ENCODE measurements around the gene YPEL2. TPM values are rescaled to one million over a fixed set of nuclear protein-coding genes. Genes with fewer than 3 reads are reported as not detected.

YPEL2 gene
- total RNA-seq, 4 donors from 2014 or later = 20.6 to 33.1 (median 26.9) TPM

DNA sequence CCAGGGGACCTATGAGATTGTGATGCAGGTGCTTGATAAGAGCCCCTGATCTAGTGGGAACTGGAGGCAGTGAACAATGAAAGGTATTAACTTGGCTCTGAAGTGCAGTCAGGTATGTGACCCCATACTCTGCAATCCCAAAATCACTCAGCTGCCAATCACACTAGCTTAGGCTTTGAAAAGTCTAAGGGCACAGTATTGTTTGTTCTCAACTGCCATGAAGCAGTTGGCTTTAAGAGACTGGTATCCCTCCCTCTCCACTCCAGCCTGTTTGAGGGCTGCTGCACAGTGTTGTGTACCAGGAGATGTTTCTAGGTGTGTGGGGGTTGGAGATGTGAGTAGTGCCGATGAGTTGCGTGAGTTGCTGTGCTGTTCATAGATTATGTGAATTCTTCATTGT is 2.4 kb downstream of the YPEL2 start:
- DNase-seq (ENCODE audit: low spot score in 2 of 2) = no peak
- 84 to 88% methylated on average over 2 of the region's 2 CpGs for WGBS, 2 donors
- intact Hi-C loops (cut with DNase I; ENCODE audit: low total_unique reads) = no loop called here
- H3K4me3 ChIP-seq (ENCODE audit: low read depth, poor library complexity, severe bottlenecking) = no peak overlapping the region
- TF ChIP-seq POLR2A (IDR thresholded peaks at IDR 0.05) = no peak
- TF ChIP-seq, protein P1, sequence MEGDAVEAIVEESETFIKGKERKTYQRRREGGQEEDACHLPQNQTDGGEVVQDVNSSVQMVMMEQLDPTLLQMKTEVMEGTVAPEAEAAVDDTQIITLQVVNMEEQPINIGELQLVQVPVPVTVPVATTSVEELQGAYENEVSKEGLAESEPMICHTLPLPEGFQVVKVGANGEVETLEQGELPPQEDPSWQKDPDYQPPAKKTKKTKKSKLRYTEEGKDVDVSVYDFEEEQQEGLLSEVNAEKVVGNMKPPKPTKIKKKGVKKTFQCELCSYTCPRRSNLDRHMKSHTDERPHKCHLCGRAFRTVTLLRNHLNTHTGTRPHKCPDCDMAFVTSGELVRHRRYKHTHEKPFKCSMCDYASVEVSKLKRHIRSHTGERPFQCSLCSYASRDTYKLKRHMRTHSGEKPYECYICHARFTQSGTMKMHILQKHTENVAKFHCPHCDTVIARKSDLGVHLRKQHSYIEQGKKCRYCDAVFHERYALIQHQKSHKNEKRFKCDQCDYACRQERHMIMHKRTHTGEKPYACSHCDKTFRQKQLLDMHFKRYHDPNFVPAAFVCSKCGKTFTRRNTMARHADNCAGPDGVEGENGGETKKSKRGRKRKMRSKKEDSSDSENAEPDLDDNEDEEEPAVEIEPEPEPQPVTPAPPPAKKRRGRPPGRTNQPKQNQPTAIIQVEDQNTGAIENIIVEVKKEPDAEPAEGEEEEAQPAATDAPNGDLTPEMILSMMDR (IDR thresholded peaks at IDR 0.05) = no peak

DNA sequence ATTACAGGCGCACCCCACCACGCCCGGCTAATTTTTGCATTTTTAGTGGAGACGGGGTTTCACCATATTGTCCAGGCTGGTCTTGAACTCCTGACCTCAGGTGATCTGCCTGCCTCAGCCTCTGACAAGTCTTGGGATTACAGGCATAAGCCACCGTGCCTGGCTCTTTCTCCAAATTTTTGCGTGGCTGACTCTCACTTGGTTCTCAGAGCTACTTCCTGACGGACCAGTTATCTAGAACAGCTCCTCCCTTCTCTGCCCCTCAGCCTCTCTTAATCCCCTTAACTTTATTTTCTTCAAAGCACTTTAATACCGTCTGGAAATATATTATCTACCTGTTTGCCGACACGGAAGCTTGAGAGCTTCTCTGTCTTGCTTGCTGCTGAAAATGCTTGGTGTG is 4.2 kb downstream of the YPEL2 start:
- TF ChIP-seq POLR2A (IDR thresholded peaks at IDR 0.05) = no peak
- TF ChIP-seq, protein P1 (IDR thresholded peaks at IDR 0.05) = no peak
- no peak for DNase-seq (ENCODE audit: low spot score in 2 of 2)
- intact Hi-C loops (cut with DNase I; ENCODE audit: low total_unique reads) = no loop called here
- 87 to 90% methylated on average over 10 of the region's 10 CpGs for WGBS, 2 donors
- H3K4me3 ChIP-seq (ENCODE audit: low read depth, poor library complexity, severe bottlenecking) = no peak overlapping the region

DNA sequence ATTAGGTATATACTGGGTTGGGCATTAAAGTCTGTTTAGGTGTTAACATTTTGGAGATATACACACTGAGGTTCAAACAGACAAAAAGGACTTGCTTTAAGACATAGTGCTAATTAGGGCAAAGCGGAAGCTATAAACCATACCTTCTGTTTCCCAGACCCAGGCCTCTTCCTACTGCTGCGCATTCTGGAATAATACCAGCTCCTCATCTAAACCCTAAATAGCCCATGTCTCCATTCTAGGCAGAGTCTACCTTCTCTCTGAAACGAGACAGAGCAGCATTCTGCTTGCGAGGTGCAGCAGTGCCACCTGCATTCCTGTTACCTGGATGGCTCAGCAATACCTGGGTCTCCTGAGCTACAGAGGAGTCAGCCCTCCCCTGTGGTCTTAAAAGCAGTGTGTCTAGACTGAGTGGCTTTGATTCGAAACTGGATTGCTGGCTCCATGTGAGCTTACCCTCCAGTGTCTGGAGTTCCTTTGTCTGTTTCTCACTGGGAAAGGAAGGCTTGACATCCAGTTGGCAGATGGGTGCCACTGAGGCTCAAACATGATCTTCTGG is 6.4 kb downstream of the YPEL2 start:
- WGBS, 2 donors = 82 to 86% methylated on average over 5 of the region's 5 CpGs
- no peak for DNase-seq (ENCODE audit: low spot score in 2 of 2)
- no peak overlapping the region for H3K4me3 ChIP-seq (ENCODE audit: low read depth, poor library complexity, severe bottlenecking)
- TF ChIP-seq, protein P1 (IDR thresholded peaks at IDR 0.05) = no peak
- TF ChIP-seq POLR2A (IDR thresholded peaks at IDR 0.05) = no peak
- intact Hi-C loops (cut with DNase I; ENCODE audit: low total_unique reads) = no loop called here

DNA sequence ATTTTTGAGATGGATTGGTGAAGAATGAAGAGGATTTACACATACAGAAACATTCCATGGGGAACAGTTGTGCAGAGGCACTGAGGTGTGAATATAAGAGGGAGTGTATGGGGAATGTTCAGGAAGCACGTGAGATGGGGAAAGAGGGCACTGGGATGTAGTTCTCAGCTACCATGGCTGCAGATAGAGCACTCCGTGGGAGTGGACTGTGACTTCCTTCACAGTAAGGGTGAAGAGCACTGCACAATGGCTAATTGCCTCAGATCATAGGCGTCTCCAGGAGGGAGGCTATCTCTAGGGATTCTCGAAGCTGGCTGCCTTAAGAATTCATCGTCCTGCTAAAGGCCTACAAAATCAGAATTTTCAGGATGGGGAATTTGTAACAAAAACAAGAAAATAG is 7.0 kb downstream of the YPEL2 start:
- 75 to 81% methylated on average over 5 of the region's 5 CpGs for WGBS, 2 donors
- no peak overlapping the region for H3K4me3 ChIP-seq (ENCODE audit: low read depth, poor library complexity, severe bottlenecking)
- intact Hi-C loops (cut with DNase I; ENCODE audit: low total_unique reads) = no loop called here
- TF ChIP-seq, protein P1 (IDR thresholded peaks at IDR 0.05) = no peak
- no peak for TF ChIP-seq POLR2A (IDR thresholded peaks at IDR 0.05)
- no peak for DNase-seq (ENCODE audit: low spot score in 2 of 2)

DNA sequence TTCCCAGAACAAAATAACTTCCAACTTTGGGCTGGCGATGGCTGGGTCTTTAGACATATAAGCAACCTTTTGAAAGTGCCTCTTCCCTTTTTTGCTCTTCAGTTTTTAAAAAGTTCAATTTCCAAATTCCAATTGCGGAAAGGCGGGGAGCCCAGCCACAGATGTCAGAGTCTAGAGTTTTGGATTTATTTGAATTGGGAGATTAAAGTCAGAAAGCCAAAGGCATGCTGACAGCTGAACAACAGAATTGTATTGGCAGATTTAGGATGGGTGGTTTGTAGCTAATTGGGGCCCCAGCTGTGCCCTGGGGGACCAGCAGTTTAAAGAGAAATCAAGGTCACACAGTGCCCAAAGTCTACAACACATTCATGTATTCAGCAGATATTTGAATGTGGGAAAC is 10.5 kb downstream of the YPEL2 start:
- TF ChIP-seq, protein P1 (IDR thresholded peaks at IDR 0.05) = no peak
- intact Hi-C loops (cut with DNase I; ENCODE audit: low total_unique reads) = no loop called here
- no peak overlapping the region for H3K4me3 ChIP-seq (ENCODE audit: low read depth, poor library complexity, severe bottlenecking)
- no peak for DNase-seq (ENCODE audit: low spot score in 2 of 2)
- 76 to 77% methylated on average over 3 of the region's 3 CpGs for WGBS, 2 donors

DNA sequence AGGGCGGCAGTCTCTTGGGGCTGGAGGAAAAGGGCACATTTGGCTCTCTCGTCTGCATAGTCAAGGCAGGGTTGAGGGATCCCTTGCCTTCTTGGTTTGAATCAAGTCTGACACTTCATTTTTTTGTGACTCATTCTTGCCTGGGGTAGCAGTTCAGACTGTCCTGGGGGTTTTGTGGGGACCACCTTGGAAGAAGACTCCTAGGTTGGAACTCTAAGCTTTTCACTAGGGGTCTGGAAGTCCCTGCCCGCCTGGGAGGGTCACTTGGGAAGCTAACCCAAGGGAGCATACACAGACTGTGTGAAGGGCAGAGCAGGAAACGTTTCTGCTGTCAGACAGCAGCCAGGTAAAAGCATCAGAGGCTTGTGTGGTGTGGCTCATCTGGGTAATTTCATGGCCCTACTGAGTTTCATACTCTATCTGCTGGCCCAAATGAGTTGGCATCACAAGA is 11.3 kb downstream of the YPEL2 start:
- TF ChIP-seq, protein P1 (IDR thresholded peaks at IDR 0.05) = no peak
- no peak for TF ChIP-seq POLR2A (IDR thresholded peaks at IDR 0.05)
- no peak for DNase-seq (ENCODE audit: low spot score in 2 of 2)
- 56 to 71% methylated on average over 4 of the region's 4 CpGs for WGBS, 2 donors
- H3K4me3 ChIP-seq (ENCODE audit: low read depth, poor library complexity, severe bottlenecking) = no peak overlapping the region
- intact Hi-C loops (cut with DNase I; ENCODE audit: low total_unique reads) = no loop called here
